ENCODE results near the gene EDARADD.
"Not testable (repeated sequence)": the region's sequence is repeated elsewhere in the genome, so short reads cannot be mapped to it uniquely, and the experiment has no call there.

The EDARADD gene

GRCh38 chr1:236438614-236439013, 44.5 kb downstream of the EDARADD start:
- DNase-seq (ENCODE audit: low spot score): no peak

DNA sequence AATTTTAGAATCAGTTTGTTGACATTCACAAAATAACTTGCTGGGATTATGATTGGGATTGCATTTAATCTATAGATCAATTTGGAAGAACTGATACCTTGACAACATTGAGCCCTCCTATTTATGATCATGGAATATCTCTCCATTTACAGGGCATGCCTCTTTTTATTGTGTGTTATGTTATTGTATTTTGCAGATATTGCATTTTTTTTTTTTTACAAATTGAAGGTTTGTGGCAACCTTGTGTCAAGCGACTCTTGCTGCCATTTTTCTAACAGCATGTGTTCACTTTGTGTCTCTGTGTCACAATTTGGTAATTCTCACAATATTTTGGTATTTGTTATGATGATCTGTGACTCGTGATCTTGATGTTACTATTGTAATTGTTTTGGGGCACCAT, 46.3 kb downstream of the EDARADD start:
- DNase-seq (ENCODE audit: low spot score): no peak

GRCh38 chr1:236450779-236451178, 56.7 kb downstream of the EDARADD start:
- no peak for DNase-seq (ENCODE audit: low spot score)

DNA sequence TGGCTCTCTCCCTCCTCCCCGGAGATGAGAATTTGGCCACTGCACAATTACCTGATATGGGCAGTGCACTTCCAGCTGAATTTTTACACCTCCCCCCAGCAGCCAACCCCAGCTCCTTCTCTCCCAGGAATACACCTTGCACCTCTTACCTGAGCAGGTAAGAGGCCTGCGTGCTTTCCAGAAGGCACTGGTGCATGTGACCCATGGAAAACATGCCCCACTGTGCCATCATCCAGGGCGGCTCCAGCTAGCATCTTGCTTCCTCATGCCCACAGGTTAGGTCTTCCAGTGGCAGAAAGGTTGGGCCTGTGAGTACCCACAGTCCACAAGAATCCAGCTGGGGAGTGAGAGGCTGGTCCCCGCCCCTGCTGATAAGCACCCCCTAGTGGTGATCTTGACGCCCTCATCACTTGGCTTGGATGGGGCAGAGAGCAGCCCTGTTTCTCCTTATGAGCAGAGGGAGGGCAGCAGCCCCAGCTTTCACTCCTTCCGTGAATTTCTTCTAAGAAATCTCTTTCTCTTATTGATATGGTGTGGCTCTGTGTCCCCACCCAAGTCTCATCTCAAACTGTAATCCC, 57.8 kb downstream of the EDARADD start:
- DNase-seq (ENCODE audit: low spot score): peak; percentile 6

DNA sequence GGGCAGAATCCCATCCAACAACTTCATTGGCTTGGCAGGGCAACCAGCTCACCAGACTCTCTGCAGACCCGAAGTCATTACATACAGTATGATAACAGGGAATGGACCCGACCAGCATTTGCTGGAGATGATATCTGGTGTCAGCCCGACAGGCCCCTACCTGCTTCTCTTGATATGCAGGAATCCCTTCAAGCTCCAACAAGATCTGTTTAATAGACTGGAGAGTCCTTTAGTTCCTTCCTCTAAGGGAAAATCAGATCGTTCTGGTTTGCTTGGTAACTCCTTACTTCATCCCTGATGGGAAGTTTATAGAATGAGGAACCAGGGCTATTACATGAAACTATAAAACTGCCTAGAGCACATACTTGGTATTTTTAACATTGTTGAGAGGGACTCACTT, 61.2 kb downstream of the EDARADD start:
- no peak for DNase-seq (ENCODE audit: low spot score)

GRCh38 chr1:236457775-236458174, 63.7 kb downstream of the EDARADD start:
- no peak for DNase-seq (ENCODE audit: low spot score)

GRCh38 chr1:236458996-236459395, 64.9 kb downstream of the EDARADD start:
- DNase-seq (ENCODE audit: low spot score): no peak

- no peak for DNase-seq (ENCODE audit: low spot score)
These were observed 66.0 kb downstream of the EDARADD start for GRCh38 chr1:236460103-236460502.

GRCh38 chr1:236464197-236464596, 70.1 kb downstream of the EDARADD start:
- DNase-seq (ENCODE audit: low spot score): not testable (repeated sequence)

GRCh38 chr1:236465231-236465958, 71.3 kb downstream of the EDARADD start:
- no peak for DNase-seq (ENCODE audit: low spot score)

GRCh38 chr1:236465959-236466303, 71.8 kb downstream of the EDARADD start:
- DNase-seq (ENCODE audit: low spot score): no peak

- no peak for DNase-seq (ENCODE audit: low spot score)
These were observed 73.2 kb downstream of the EDARADD start for GRCh38 chr1:236467327-236467641.

DNA sequence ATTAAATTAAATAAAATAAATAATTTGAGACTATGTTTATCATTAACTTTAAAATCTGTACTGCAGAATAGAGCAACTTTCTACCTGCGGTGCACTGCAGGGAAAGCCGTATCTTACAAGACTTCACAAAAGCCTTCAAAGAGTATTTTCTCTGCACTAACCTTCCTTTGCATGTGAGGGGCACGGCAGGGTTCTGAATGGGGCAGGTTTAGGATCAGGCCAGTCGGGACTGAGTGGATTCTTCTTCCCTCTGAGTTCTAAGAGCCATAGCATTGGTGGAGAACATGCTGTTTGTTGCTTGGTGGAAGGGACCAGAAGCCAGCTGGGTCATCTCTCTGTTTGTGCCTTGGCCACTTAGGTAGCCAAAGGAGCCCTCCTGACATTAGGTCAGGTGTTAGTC, 74.5 kb downstream of the EDARADD start:
- DNase-seq (ENCODE audit: low spot score): no peak

DNA sequence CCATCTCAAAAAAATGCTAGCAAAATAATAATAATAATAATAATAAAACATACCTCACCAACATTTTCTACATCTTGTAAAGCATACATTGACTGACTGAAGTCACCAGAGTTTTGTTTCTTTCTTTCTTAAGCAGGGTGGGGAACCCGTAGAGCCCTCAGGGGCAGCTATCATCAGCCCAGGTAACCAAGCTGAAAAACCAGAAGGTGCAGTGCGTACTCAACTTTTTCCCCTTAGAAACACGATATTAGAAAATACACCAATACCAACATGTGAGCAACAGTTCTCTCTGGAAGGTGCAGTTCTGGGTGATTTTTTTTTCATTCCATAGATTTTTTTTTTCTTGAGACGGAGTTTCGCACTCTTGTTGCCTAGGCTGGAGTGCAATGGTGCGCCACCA, 75.4 kb downstream of the EDARADD start:
- no peak for DNase-seq (ENCODE audit: low spot score)

- no peak for DNase-seq (ENCODE audit: low spot score)
These were observed 77.0 kb downstream of the EDARADD start for GRCh38 chr1:236471096-236471495.

- no peak for DNase-seq (ENCODE audit: low spot score)
These were observed 77.6 kb downstream of the EDARADD start for GRCh38 chr1:236471653-236472052.

- DNase-seq (ENCODE audit: low spot score): no peak
These were observed 79.0 kb downstream of the EDARADD start for GRCh38 chr1:236472850-236473788.

DNA sequence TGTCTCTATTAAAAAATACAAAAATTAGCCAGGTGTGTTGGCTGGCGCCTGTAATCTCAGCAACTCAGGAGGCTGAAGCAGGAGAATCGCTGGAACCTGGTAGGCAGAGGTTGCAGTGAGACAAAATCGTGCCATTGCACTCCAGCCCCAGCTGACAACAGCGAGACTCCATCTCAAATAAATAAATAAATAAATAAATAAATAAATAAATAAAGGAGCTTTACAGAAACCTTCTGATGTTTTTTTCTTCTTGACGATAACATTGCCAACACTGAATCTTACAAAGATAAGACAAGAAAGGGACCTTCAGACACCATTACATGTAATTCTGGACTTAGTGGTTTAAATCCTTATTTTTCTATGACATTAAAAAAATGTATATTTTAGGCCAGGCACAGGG, 81.9 kb downstream of the EDARADD start:
- no peak for DNase-seq (ENCODE audit: low spot score)

- no peak for DNase-seq (ENCODE audit: low spot score)
These were observed 86.8 kb downstream of the EDARADD start for GRCh38 chr1:236480758-236481436.

DNA sequence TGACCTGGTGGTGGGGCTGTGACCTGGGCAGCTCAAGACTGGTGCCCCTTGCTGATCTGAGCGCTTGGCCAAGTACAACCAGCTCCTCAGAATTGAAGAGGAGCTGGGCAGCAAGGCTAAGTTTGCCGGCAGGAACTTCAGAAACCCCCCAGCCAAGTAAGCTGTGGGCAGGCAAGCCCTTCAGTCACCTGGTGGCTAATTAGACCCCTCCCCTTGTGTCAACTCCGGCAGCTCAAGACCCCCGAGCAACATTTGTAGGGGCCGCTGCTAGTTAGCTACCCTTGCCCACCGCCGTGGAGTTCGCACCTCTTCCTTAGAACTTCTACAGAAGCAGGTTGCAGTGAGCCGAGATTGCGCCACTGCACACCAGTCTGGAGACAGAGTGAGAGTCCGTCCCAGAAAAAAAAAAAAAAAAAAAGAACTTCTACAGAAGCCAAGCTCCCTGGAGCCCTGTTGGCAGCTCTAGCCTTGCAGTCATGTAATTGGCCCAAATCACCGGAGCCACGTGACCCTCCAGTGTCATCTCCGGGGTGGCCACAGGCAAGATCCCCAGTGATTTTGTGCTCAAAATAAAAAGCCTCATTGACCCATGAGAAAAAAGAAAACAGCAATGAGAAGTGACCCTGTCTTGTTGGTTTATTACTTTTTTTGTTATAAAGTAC, 90.4 kb downstream of the EDARADD start:
- DNase-seq (ENCODE audit: low spot score): no peak

GRCh38 chr1:236486356-236487002, 92.4 kb downstream of the EDARADD start:
- DNase-seq (ENCODE audit: low spot score): no peak

- DNase-seq (ENCODE audit: low spot score): not testable (repeated sequence)
These were observed 95.1 kb downstream of the EDARADD start for GRCh38 chr1:236489161-236489560.
